Measurements from ENCODE around the gene THAP6.
A peak's percentile ranks its signal among the peaks of the same experiment; 100 is the strongest.

The THAP6 gene

GRCh38 chr4:75544870-75545269, 30.6 kb downstream of the THAP6 start:
- no peak for TF ChIP-seq CTCF (IDR thresholded peaks at IDR 0.05; ENCODE audit: poor library complexity, severe bottlenecking)
- Histone ChIP-seq H3K4me3 (ENCODE audit: severe bottlenecking) (no peak overlapping the region), H3K27ac (ENCODE audit: poor library complexity, severe bottlenecking) (peak overlapping the region; percentile 67), H3K4me1 (ENCODE audit: insufficient read depth, poor library complexity, severe bottlenecking) (peaks cover 7% of the 10 kb centered on the region), H3K27me3 (ENCODE audit: insufficient read depth, poor library complexity, severe bottlenecking) (no peaks in the 10 kb centered on the region), H3K9me3 (ENCODE audit: severe bottlenecking) (no peaks in the 10 kb centered on the region), H3K36me3 (ENCODE audit: low read depth) (no peaks in the 10 kb centered on the region)
- ATAC-seq (ENCODE audit: low read depth), result no peak
- no peak for DNase-seq (ENCODE audit: low spot score)

- H3K36me3 ChIP-seq (ENCODE audit: low read depth), result no peaks in the 10 kb centered on the region
- H3K4me1 ChIP-seq (ENCODE audit: insufficient read depth, poor library complexity, severe bottlenecking), result peaks cover 7% of the 10 kb centered on the region
- H3K27me3 ChIP-seq (ENCODE audit: insufficient read depth, poor library complexity, severe bottlenecking), result no peaks in the 10 kb centered on the region
- DNase-seq (ENCODE audit: low spot score) (no peak), ATAC-seq (ENCODE audit: low read depth) (no peak)
- H3K9me3 ChIP-seq (ENCODE audit: severe bottlenecking), result no peaks in the 10 kb centered on the region
- H3K27ac ChIP-seq (ENCODE audit: poor library complexity, severe bottlenecking), result no peak overlapping the region
- TF ChIP-seq CTCF (IDR thresholded peaks at IDR 0.05; ENCODE audit: poor library complexity, severe bottlenecking), result no peak
- no peak overlapping the region for H3K4me3 ChIP-seq (ENCODE audit: severe bottlenecking)
Measured at GRCh38 chr4:75545526-75545925, 31.3 kb downstream of the THAP6 start.

- no peak overlapping the region for H3K4me3 ChIP-seq (ENCODE audit: severe bottlenecking)
- H3K9me3 ChIP-seq (ENCODE audit: severe bottlenecking), result no peaks in the 10 kb centered on the region
- DNase-seq (ENCODE audit: low spot score) (no peak), ATAC-seq (ENCODE audit: low read depth) (no peak)
- H3K27ac ChIP-seq (ENCODE audit: poor library complexity, severe bottlenecking), result no peak overlapping the region
- TF ChIP-seq CTCF (IDR thresholded peaks at IDR 0.05; ENCODE audit: poor library complexity, severe bottlenecking), result no peak
- H3K27me3 ChIP-seq (ENCODE audit: insufficient read depth, poor library complexity, severe bottlenecking), result no peaks in the 10 kb centered on the region
- H3K36me3 ChIP-seq (ENCODE audit: low read depth), result no peaks in the 10 kb centered on the region
- H3K4me1 ChIP-seq (ENCODE audit: insufficient read depth, poor library complexity, severe bottlenecking), result peaks cover 3% of the 10 kb centered on the region
Measured at GRCh38 chr4:75547647-75548387, 33.5 kb downstream of the THAP6 start.

GRCh38 chr4:75549019-75549418, 34.7 kb downstream of the THAP6 start:
- DNase-seq (ENCODE audit: low spot score) (no peak), ATAC-seq (ENCODE audit: low read depth) (peak; percentile 54; the same call in 2 of the 3 replicates)

More at GRCh38 chr4:75549019-75549418, 34.7 kb downstream of the THAP6 start:
- Histone ChIP-seq H3K9me3 (ENCODE audit: severe bottlenecking) (no peaks in the 10 kb centered on the region), H3K4me1 (ENCODE audit: insufficient read depth, poor library complexity, severe bottlenecking) (peaks cover 3% of the 10 kb centered on the region), H3K27ac (ENCODE audit: poor library complexity, severe bottlenecking) (no peak overlapping the region), H3K36me3 (ENCODE audit: low read depth) (no peaks in the 10 kb centered on the region), H3K27me3 (ENCODE audit: insufficient read depth, poor library complexity, severe bottlenecking) (no peaks in the 10 kb centered on the region), H3K4me3 (ENCODE audit: severe bottlenecking) (no peak overlapping the region)
- no peak for TF ChIP-seq CTCF (IDR thresholded peaks at IDR 0.05; ENCODE audit: poor library complexity, severe bottlenecking)
